ENCODE results near the gene RIN2. TPM values are rescaled to one million over a fixed set of nuclear protein-coding genes. Genes with fewer than 3 reads are reported as not detected.

Gene RIN2
- total RNA-seq, 2 experiments from 2014 or later: 0.17 to 0.33 TPM

DNA sequence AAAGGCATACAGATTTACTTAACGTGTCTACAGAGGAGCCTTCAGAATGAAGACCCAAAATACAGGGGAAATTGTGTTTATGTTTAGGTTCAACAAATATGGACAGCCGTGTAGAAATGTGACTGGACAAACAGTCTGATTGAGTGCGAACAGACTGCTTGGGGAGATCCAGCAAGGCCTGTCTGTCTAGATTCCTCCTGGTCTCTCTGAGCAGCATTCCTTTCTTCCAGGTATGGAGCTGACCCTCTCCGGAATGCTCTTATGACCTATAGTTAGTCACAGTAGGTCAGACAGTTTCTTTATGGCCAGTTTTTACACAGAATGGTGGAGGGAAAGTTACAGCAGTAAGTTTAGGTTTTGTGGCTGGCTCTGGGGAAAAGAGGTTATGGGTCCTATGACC is 9.0 kb downstream of the RIN2 start:
- Mint-ChIP-seq H3K4me3 (no peak overlapping the region), H3K27me3 (peaks cover 25% of the 10 kb centered on the region), H3K4me1 (ENCODE audit: low read depth) (no peaks in the 10 kb centered on the region), H3K27ac (no peak overlapping the region), H3K9me3 (no peaks in the 10 kb centered on the region), H3K36me3 (ENCODE audit: low read depth) (no peaks in the 10 kb centered on the region)
- ChIA-PET CTCF (no interaction called here), POLR2A (no interaction called here)
- peaks cover 0 to 4% of the 10 kb centered on the region in 2 experiments for H3K27me3 ChIP-seq (ENCODE audit: control insufficient read depth in 1 of 2, insufficient read depth in 2 of 2, low read length in 2 of 2)
- H3K4me3 ChIP-seq (ENCODE audit: low read length): no peak overlapping the region
- TF ChIP-seq, protein P1, sequence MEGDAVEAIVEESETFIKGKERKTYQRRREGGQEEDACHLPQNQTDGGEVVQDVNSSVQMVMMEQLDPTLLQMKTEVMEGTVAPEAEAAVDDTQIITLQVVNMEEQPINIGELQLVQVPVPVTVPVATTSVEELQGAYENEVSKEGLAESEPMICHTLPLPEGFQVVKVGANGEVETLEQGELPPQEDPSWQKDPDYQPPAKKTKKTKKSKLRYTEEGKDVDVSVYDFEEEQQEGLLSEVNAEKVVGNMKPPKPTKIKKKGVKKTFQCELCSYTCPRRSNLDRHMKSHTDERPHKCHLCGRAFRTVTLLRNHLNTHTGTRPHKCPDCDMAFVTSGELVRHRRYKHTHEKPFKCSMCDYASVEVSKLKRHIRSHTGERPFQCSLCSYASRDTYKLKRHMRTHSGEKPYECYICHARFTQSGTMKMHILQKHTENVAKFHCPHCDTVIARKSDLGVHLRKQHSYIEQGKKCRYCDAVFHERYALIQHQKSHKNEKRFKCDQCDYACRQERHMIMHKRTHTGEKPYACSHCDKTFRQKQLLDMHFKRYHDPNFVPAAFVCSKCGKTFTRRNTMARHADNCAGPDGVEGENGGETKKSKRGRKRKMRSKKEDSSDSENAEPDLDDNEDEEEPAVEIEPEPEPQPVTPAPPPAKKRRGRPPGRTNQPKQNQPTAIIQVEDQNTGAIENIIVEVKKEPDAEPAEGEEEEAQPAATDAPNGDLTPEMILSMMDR (IDR thresholded peaks at IDR 0.05): no peak
- no peaks in the 10 kb centered on the region for H3K4me1 ChIP-seq (ENCODE audit: insufficient read depth, low read length)
- intact Hi-C loops (cut with DNase I, micrococcal nuclease): no loop called here
- ATAC-seq (ENCODE audit: poor library complexity) (no peak), DNase-seq (no peak)
- H3K9me3 ChIP-seq (ENCODE audit: control insufficient read depth in 1 of 2, insufficient read depth in 1 of 2, low read length in 2 of 2): peaks cover 0 to 3% of the 10 kb centered on the region in 2 experiments
- H3K27ac ChIP-seq (ENCODE audit: low read depth in 1 of 2, low read length in 2 of 2): no peak overlapping the region
- H3K36me3 ChIP-seq (ENCODE audit: insufficient read depth, low read length): no peaks in the 10 kb centered on the region

GRCh38 chr20:19768325-19768842 is 10.3 kb downstream of the RIN2 start:
- Histone ChIP-seq H3K27me3 (ENCODE audit: control insufficient read depth in 1 of 2, insufficient read depth in 2 of 2, low read length in 2 of 2) (peaks cover 0 to 4% of the 10 kb centered on the region in 2 experiments), H3K36me3 (ENCODE audit: insufficient read depth, low read length) (no peaks in the 10 kb centered on the region), H3K4me3 (ENCODE audit: low read length) (no peak overlapping the region), H3K4me1 (ENCODE audit: insufficient read depth, low read length) (no peaks in the 10 kb centered on the region), H3K27ac (ENCODE audit: low read depth in 1 of 2, low read length in 2 of 2) (no peak overlapping the region), H3K9me3 (ENCODE audit: control insufficient read depth in 1 of 2, insufficient read depth in 1 of 2, low read length in 2 of 2) (peaks cover 0 to 3% of the 10 kb centered on the region in 2 experiments)
- ChIA-PET CTCF (no interaction called here), POLR2A (no interaction called here)
- no peaks in the 10 kb centered on the region for H3K4me1 Mint-ChIP-seq (ENCODE audit: low read depth)
- no peaks in the 10 kb centered on the region for H3K9me3 Mint-ChIP-seq
- intact Hi-C loops (cut with DNase I, micrococcal nuclease): no loop called here
- no peaks in the 10 kb centered on the region for H3K36me3 Mint-ChIP-seq (ENCODE audit: low read depth)
- no peak for DNase-seq
- H3K27ac Mint-ChIP-seq: no peak overlapping the region
- H3K4me3 Mint-ChIP-seq: no peak overlapping the region
- TF ChIP-seq, protein P1 (IDR thresholded peaks at IDR 0.05): no peak
- no peak for ATAC-seq (ENCODE audit: poor library complexity)
- peaks cover 31% of the 10 kb centered on the region for H3K27me3 Mint-ChIP-seq

GRCh38 chr20:19769507-19769906 is 11.4 kb downstream of the RIN2 start:
- Histone ChIP-seq H3K9me3 (ENCODE audit: control insufficient read depth in 1 of 2, insufficient read depth in 1 of 2, low read length in 2 of 2) (peaks cover 0 to 3% of the 10 kb centered on the region in 2 experiments), H3K27ac (ENCODE audit: low read depth in 1 of 2, low read length in 2 of 2) (no peak overlapping the region), H3K4me1 (ENCODE audit: insufficient read depth, low read length) (no peaks in the 10 kb centered on the region), H3K4me3 (ENCODE audit: low read length) (no peak overlapping the region), H3K36me3 (ENCODE audit: insufficient read depth, low read length) (no peaks in the 10 kb centered on the region), H3K27me3 (ENCODE audit: control insufficient read depth in 1 of 2, insufficient read depth in 2 of 2, low read length in 2 of 2) (peaks cover 0 to 4% of the 10 kb centered on the region in 2 experiments)
- no peak overlapping the region for H3K4me3 Mint-ChIP-seq
- ATAC-seq (ENCODE audit: poor library complexity) (no peak), DNase-seq (no peak)
- H3K9me3 Mint-ChIP-seq: no peaks in the 10 kb centered on the region
- ChIA-PET POLR2A (no interaction called here), CTCF (no interaction called here)
- H3K4me1 Mint-ChIP-seq (ENCODE audit: low read depth): no peaks in the 10 kb centered on the region
- intact Hi-C loops (cut with DNase I, micrococcal nuclease): no loop called here
- peaks cover 28% of the 10 kb centered on the region for H3K27me3 Mint-ChIP-seq
- TF ChIP-seq, protein P1 (IDR thresholded peaks at IDR 0.05): no peak
- H3K36me3 Mint-ChIP-seq (ENCODE audit: low read depth): no peaks in the 10 kb centered on the region
- H3K27ac Mint-ChIP-seq: no peak overlapping the region

Data from CD4-positive, alpha-beta T cell (primary cell).